HepG2 (cell line): ENCODE results near the gene METTL27. TPM values are rescaled to one million over a fixed set of nuclear protein-coding genes. Genes with fewer than 3 reads are reported as not detected.

Experiments used
- AGO1 ChIP-seq: fragments of 200-400 bp; formaldehyde crosslinking; IDR thresholded peaks from 2 replicates; pipeline ENCODE4 v1.6.1; 2017; ENCODE audit warnings: mild to moderate bottlenecking, low read depth, low read length, moderate library complexity; ENCODE audit not compliant: poor library complexity, severe bottlenecking
- ATF2 ChIP-seq: sonication (generic); formaldehyde crosslinking; IDR thresholded peaks from 2 replicates; pipeline ENCODE4 v1.4.0; 2020; ENCODE audit warnings: missing genetic modification reagents
- CBX2 ChIP-seq, 2 experiments: fragments of 200-600 bp in 1 of 2; sonication (generic); formaldehyde crosslinking in 1 of 2; IDR thresholded peaks; 2 replicates each; pipeline versions ENCODE4 v1.7.0 to v1.8.1; 2018 to 2022; ENCODE audit warnings: low read depth in 2 of 2, low read length in 1 of 2, mild to moderate bottlenecking in 1 of 2, missing genetic modification reagents in 1 of 2
- E2F5 ChIP-seq: sonication (generic); formaldehyde crosslinking; conservative IDR thresholded peaks from 2 replicates; pipeline ENCODE4 v1.4.0; 2020; ENCODE audit warnings: missing genetic modification reagents
- FOSL2 ChIP-seq: sonication (generic); formaldehyde crosslinking; IDR thresholded peaks from 2 replicates; pipeline ENCODE4 v1.4.0; 2020; ENCODE audit warnings: missing genetic modification reagents
- MAZ ChIP-seq, 2 experiments: sonication (generic) in 1 of 2; formaldehyde crosslinking in 1 of 2; IDR thresholded peaks; 2 replicates each; pipeline versions ENCODE4 v1.5.0 to v1.6.1; 2012 to 2020; ENCODE audit warnings: low read depth in 2 of 2, mild to moderate bottlenecking in 2 of 2, borderline replicate concordance in 1 of 2, improper control_type of control experiment in 1 of 2, low read length in 1 of 2, missing genetic modification reagents in 1 of 2, moderate library complexity in 1 of 2
- NFAT5 ChIP-seq: sonication (generic); formaldehyde crosslinking; IDR thresholded peaks from 2 replicates; pipeline ENCODE4 v1.4.0; 2020; ENCODE audit warnings: missing genetic modification reagents
- NFIC ChIP-seq: IDR thresholded peaks from 2 replicates; pipeline ENCODE4 v1.6.1; 2012; ENCODE audit warnings: mild to moderate bottlenecking, low read length, inconsistent platforms
- NFYB ChIP-seq: sonication (generic); formaldehyde crosslinking; IDR thresholded peaks from 2 replicates; pipeline ENCODE4 v1.4.0; 2020; ENCODE audit warnings: missing genetic modification reagents
- ONECUT2 ChIP-seq: sonication (generic); formaldehyde crosslinking; IDR thresholded peaks from 2 replicates; pipeline ENCODE4 v1.4.0; 2020; ENCODE audit warnings: missing genetic modification reagents
- SMC3 ChIP-seq: IDR thresholded peaks from 2 replicates; pipeline ENCODE4 v1.6.1; 2011; ENCODE audit warnings: low read length, improper control_type of control experiment
- YEATS4 ChIP-seq: sonication (generic); formaldehyde crosslinking; IDR thresholded peaks from 2 replicates; pipeline ENCODE4 v1.4.0; 2020; ENCODE audit warnings: missing genetic modification reagents, borderline replicate concordance
- ZBTB7B ChIP-seq: sonication (generic); formaldehyde crosslinking; IDR thresholded peaks from 2 replicates; pipeline ENCODE4 v1.4.0; 2020; ENCODE audit warnings: missing genetic modification reagents
- ZNF503 ChIP-seq: sonication (generic); formaldehyde crosslinking; IDR thresholded peaks from 2 replicates; pipeline ENCODE4 v1.4.0; 2020; ENCODE audit warnings: missing genetic modification reagents
- ZNF777 ChIP-seq: sonication (generic); formaldehyde crosslinking; IDR thresholded peaks from 2 replicates; pipeline ENCODE4 v1.4.0; 2020; ENCODE audit warnings: missing genetic modification reagents
- polyA plus RNA-seq, 8 experiments: library from polyadenylated mRNA; depleted of rRNA in 3 of 8; stranded (reverse) in 7 of 8; unstranded in 1 of 8; fragments of >200 nt; fragmentation: Illumina TruSeq in 4 of 8; extraction: Trizol in 4 of 8; gene quantifications; 2 replicates each; pipeline versions ENCODE4 v1.2.1 to v1.2.3, GENCODE V29; 2011 to 2016; ENCODE audit warnings: low read depth in 4 of 8, missing spikeins in 1 of 8, mixed read lengths in 1 of 8; ENCODE audit not compliant: insufficient read depth in 1 of 8
- total RNA-seq, 5 experiments: library from RNA; depleted of rRNA; stranded (reverse); fragments of >200 nt; fragmentation: Illumina TruSeq; extraction: Trizol; gene quantifications; 2 replicates each; pipeline ENCODE4 v1.2.3, GENCODE V29; 2016; ENCODE audit warnings: low read depth in 1 of 5

The METTL27 gene
- total and polyA plus RNA-seq, 2 of the 13 experiments (the other 11 are each of a cell fraction or from before 2014, with no cell fraction given): 2.0 to 3.0 TPM

GRCh38 chr7:73830681-73831583, 11.4 kb downstream of the METTL27 start, which contains the start of gene CLDN4 (continued):
- 0 out of 2 replicates have a peak, but pooled peaks have one; percentile 39 for TF ChIP-seq ZBTB7B (CRISPR knock-in tag)
- peak; percentile 63; the same call in 1 of the 2 replicates for TF ChIP-seq MAZ (IDR thresholded peaks at IDR 0.05; ENCODE audit: borderline replicate concordance, low read depth, low read length)
- no peak for TF ChIP-seq MAZ (CRISPR knock-in tag; IDR thresholded peaks at IDR 0.05; ENCODE audit: low read depth)
- no peak for TF ChIP-seq NFIC
- no peak for TF ChIP-seq ZNF503
- peak; percentile 29 for TF ChIP-seq AGO1
- no peak for TF ChIP-seq CBX2 (IDR thresholded peaks at IDR 0.05; ENCODE audit: low read depth, low read length)
- TF ChIP-seq CBX2 (CRISPR knock-in tag; IDR thresholded peaks at IDR 0.05; ENCODE audit: low read depth): no peak
- no peak for TF ChIP-seq NFAT5 (CRISPR knock-in tag)
- TF ChIP-seq ATF2: no peak; the same call in 1 of the 2 replicates
- no peak for TF ChIP-seq ONECUT2 (CRISPR knock-in tag)
- TF ChIP-seq SMC3: no peak
- no peak for TF ChIP-seq E2F5 (CRISPR knock-in tag)
- TF ChIP-seq ZNF777 (CRISPR knock-in tag): no peak
- TF ChIP-seq FOSL2: peak; percentile 72
- TF ChIP-seq NFYB: no peak
- TF ChIP-seq YEATS4: no peak
